Right renal cortex interstitium (tissue), 3 donors: Measurements from ENCODE around the gene ITM2B. TPM values are rescaled to one million over a fixed set of nuclear protein-coding genes. Genes with fewer than 3 reads are reported as not detected.

ENCODE experiments used
- DNase-seq, 3 donors: peaks; one replicate each; pipeline ENCODE4 v3.0.0-alpha.2; 2013; ENCODE audit warnings: low read depth in 3 of 3, low spot score in 2 of 3
- polyA plus RNA-seq, 3 donors: library from polyadenylated mRNA; unstranded; fragments of 120-200 nt; gene quantifications; one replicate each; pipeline ENCODE4 v1.2.1, GENCODE V29; 2013; ENCODE audit not compliant: insufficient read length in 3 of 3

ITM2B gene
- polyA plus RNA-seq, 3 donors = 1,693 to 1,780 (median 1,762) TPM

GRCh38 chr13:48255090-48255489 lies 22.1 kb downstream of the ITM2B start:
- DNase-seq = no peak

- no peak for DNase-seq
Measured at GRCh38 chr13:48255954-48256353, 22.9 kb downstream of the ITM2B start.

GRCh38 chr13:48258002-48258401 lies 25.0 kb downstream of the ITM2B start:
- DNase-seq = no peak

GRCh38 chr13:48258430-48258829 lies 25.4 kb downstream of the ITM2B start:
- no peak for DNase-seq

DNA sequence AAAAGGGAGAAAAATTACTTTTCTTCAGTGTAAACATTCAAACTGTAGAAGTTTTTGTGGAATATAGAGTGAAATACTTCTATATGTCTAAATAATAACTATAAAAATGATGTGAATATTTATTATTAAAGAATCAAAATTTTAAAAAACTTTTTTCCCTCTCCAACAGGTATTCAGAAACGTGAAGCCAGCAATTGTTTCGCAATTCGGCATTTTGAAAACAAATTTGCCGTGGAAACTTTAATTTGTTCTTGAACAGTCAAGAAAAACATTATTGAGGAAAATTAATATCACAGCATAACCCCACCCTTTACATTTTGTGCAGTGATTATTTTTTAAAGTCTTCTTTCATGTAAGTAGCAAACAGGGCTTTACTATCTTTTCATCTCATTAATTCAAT lies 28.0 kb downstream of the ITM2B start:
- no peak for DNase-seq

- no peak for DNase-seq
Measured at GRCh38 chr13:48263196-48263595, 30.2 kb downstream of the ITM2B start.

DNA sequence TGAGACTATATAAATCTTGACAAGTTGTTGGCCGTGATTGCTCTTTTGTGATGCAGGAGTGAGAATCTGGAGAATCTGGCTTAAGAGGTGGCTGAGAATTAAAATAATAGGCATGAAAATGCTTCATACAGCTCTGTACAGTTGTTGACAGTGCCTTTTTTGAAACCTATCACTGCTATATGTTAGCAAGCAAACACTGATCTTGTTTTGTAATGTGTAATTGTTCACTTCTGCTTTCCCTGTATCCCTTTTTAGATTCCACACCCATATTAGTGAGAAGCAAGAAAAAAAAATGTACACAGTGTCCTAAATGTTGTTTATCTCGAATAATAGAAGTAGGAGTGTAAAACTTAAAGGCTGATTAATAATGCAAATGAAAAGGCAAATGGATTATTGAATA lies 31.1 kb downstream of the ITM2B start:
- no peak for DNase-seq

DNA sequence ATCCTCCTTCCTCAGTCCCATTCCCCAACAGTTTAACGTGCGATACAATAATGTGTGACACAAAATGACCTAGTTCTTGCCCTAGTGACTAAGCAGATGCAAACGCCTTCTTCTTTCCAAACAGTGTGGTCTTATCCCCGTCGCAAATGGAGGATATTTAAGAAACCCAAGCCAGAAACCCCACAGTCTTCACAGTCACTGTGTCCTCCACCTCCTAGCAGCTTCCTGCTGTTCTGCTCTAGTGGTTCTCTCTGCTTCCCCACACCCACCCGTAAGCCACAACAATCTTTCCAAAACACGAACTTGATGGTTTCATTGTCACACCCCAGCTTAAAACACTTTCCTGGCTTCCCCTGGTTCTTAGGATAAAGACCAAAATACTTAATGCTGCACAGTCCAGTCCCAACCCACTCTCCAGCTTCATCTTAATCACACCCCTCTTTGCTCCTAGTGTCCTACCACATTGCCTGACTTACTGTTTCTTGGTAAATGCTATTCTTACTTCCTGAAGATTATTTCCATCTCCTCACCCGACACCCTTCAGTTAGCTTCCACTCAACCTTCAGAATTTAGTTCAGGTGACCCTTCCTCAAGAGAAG lies 32.3 kb downstream of the ITM2B start:
- DNase-seq = no peak

- no peak for DNase-seq
Measured at GRCh38 chr13:48266150-48266549, 33.1 kb downstream of the ITM2B start.

DNA sequence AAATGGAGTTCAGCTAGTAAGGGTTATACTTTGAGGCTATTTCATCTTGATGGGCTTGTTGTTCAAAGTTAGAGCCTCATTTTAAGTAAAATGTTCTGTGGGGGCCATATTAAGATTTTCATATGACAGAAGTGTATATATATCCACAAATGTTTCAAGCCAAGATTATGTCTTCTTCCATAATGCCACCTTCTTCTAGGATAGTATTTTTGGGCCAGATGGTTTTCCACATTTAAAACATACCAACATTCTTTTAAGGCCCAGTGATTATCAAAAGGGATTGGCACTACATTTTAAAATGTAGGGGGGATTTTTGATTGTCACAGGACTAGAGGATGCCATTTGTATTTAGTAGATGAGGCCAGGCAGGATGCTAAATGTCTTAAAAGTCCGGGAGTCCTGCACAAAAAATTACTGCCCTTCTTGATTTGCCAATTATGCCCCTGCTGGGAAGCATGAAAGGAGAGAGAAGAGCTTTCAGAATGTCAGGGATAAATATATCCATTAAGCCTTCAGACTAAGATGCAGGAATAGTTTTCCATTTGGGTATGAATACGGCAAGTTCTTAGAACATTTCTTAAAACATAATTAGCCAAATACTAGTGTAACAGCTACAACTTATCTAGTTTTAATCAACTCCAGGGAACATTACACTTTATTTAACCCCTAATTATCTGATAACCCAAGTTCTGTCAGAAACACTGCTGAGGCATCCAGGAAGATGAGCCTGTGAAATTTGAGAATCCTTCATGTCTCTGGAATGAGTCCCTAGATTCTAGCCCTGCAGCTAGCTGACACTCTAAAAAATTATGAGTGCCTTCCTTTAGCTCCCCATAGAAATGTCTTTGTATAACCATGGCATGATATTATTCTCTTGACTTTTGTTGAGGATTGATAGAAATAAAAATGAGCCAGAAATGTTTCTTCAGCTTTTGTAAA lies 34.0 kb downstream of the ITM2B start:
- DNase-seq = no peak

GRCh38 chr13:48268019-48268418 lies 35.0 kb downstream of the ITM2B start:
- DNase-seq = no peak

DNA sequence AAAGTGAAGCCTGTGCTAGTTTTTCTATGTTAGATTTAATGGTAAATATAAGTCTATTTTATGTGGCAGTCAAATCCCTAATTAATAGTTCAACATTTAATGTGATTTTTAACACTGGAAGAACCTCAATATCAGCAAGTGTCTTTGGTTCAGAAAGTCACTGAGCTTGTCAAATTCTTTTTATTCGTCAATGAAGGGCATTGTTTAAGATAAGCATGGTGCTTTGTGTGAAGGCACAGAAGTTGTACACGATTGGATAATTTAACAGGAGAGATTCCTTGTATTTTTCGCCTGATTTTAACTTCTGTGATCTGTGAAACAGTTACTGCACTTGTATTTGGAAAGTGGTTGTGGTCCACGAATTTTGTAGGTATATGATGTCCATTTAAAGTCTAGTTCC lies 40.3 kb downstream of the ITM2B start:
- no peak for DNase-seq

- DNase-seq = no peak
Measured at GRCh38 chr13:48275507-48275906, 42.5 kb downstream of the ITM2B start.

GRCh38 chr13:48278806-48279205 lies 45.8 kb downstream of the ITM2B start:
- no peak for DNase-seq

DNA sequence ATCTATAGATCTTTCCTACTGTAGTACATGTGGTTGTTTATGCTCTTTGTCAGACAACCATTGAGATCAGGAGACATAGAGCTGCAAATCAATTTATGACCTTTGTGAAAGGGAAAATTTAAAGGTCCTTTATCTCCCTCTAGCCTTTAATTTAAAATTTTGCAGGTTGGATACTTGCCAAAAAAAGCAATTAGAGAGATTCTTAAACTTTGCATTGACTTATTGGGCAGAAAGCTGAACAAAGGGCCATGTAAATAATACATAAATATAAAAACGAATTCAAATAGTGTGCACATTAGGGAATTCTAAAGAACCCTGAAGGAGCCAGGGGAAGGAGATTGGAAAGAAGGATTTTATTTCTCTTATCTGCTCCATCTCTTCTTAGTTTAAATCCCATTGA lies 48.5 kb downstream of the ITM2B start:
- no peak for DNase-seq

DNA sequence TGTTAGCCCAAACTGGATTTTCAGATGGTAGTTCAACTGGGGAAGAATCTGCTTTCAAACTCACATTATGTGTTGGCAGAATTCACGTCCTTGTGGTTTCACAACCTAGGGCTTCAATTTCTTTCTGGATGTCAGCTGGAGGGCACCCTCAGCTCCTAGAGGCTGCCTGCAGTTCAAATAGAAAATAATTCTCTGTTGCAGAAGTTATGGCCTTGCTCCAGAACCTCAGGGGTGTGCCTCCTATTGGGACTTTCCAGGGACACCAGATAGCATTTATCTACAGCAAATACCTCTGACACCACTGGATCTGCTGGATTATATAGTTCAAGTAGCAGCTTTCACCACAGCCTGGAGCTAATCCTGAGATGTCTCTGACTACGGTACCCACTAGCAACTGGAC lies 58.7 kb downstream of the ITM2B start:
- no peak for DNase-seq

GRCh38 chr13:48292650-48293049 lies 59.6 kb downstream of the ITM2B start:
- no peak for DNase-seq

GRCh38 chr13:48294653-48295052 lies 61.6 kb downstream of the ITM2B start:
- DNase-seq = no peak

- DNase-seq = no peak
Measured at GRCh38 chr13:48295271-48295670, 62.3 kb downstream of the ITM2B start.

GRCh38 chr13:48296528-48296927 lies 63.5 kb downstream of the ITM2B start:
- no peak for DNase-seq

DNA sequence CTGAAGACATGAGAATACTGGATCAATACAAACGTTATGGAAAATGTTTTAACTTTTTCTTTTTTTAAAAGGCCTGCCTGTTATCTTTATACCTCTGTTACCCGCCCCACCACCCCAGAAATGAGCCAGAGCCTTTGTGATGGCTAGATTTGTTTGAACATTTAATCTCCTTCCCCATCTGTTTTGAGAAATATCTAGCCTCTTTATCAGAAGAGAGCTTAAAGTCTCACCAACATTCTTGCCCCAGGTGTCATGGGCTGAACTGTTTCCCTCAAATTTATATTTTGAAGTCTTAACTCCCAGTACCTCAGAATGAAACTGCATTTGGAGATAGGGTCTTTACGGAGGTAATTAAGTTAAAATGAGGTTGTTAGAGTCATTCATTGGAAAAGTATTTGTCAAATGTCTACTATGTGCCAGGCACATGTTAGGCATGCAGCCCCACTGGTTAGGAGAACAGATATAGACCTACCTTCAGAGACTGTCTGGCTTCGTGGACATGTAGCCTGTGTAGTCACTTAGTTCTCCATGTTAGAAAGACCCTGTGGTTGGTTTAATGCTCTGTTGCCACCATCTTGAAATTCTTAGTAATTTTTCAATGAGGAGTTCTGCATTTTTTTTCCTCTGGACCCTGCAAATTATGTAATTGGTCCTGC lies 64.3 kb downstream of the ITM2B start:
- DNase-seq = no peak

GRCh38 chr13:48299591-48299990 lies 66.6 kb downstream of the ITM2B start:
- no peak for DNase-seq
